CD4-positive, alpha-beta memory T cell (primary cell): ENCODE measurements around the gene KRTAP5-7. TPM values are rescaled to one million over a fixed set of nuclear protein-coding genes. Genes with fewer than 3 reads are reported as not detected.

ENCODE experiments used
- CTCF ChIA-PET: fragments of 350-600 bp; sonication (Branson Sonifier 250); formaldehyde crosslinking; loops from one replicate; lab custom pipeline; 2021; ENCODE audit warnings: inconsistent platforms; ENCODE audit not compliant: partially characterized antibody; lab: Charles Lee
- POLR2A ChIA-PET: fragments of 350-600 bp; sonication (Branson Sonifier 250); formaldehyde crosslinking; loops from one replicate; lab custom pipeline; 2021; ENCODE audit not compliant: partially characterized antibody; lab: Charles Lee
- DNase-seq, 5 donors: peaks; one replicate each; pipeline versions ENCODE4 v3.0.0 to v3.0.0-alpha.2; 2020 to 2022; ENCODE audit warnings: mixed read lengths in 1 of 5
- H3K27ac ChIP-seq: one replicate; pipeline ENCODE4 v1.7.0; 2013; ENCODE audit warnings: low read depth, low read length
- H3K27me3 ChIP-seq: 2 replicates; pipeline ENCODE4 v1.7.0; 2013; ENCODE audit warnings: mild to moderate bottlenecking, low read length, moderate library complexity; ENCODE audit not compliant: insufficient read depth
- H3K36me3 ChIP-seq: 2 replicates; pipeline ENCODE4 v1.7.0; 2013; ENCODE audit warnings: mild to moderate bottlenecking, low read length, moderate library complexity; ENCODE audit not compliant: insufficient read depth
- H3K4me1 ChIP-seq: 2 replicates; pipeline ENCODE4 v1.7.0; 2013; ENCODE audit warnings: mild to moderate bottlenecking, low read length, moderate library complexity; ENCODE audit not compliant: insufficient read depth
- H3K4me3 ChIP-seq, 2 donors: one replicate each; pipeline ENCODE4 v1.7.0; 2013; ENCODE audit warnings: low read length in 2 of 2, mild to moderate bottlenecking in 1 of 2
- H3K9me3 ChIP-seq, 2 donors: one replicate each; pipeline ENCODE4 v1.7.0; 2013; ENCODE audit warnings: low read length in 2 of 2, control low read depth in 1 of 2; ENCODE audit not compliant: control insufficient read depth in 1 of 2
- H3K27ac Mint-ChIP-seq, 7 donors: one replicate each; pipeline ENCODE4 v1.8.0; 2020 to 2021; ENCODE audit warnings: mixed read lengths in 7 of 7, mild to moderate bottlenecking in 6 of 7, inconsistent platforms in 3 of 7, moderate library complexity in 3 of 7
- H3K27me3 Mint-ChIP-seq, 2 donors: one replicate each; pipeline ENCODE4 v1.8.0; 2020 to 2021; ENCODE audit warnings: mixed read lengths in 2 of 2
- H3K36me3 Mint-ChIP-seq, 2 donors: one replicate each; pipeline ENCODE4 v1.8.0; 2020 to 2021; ENCODE audit warnings: mixed read lengths in 2 of 2, inconsistent platforms in 1 of 2, mild to moderate bottlenecking in 1 of 2
- H3K4me1 Mint-ChIP-seq, 4 donors: one replicate each; pipeline ENCODE4 v1.8.0; 2020 to 2021; ENCODE audit warnings: mixed read lengths in 4 of 4, mild to moderate bottlenecking in 1 of 4
- H3K4me3 Mint-ChIP-seq, 8 donors: one replicate each; pipeline ENCODE4 v1.8.0; 2020 to 2021; ENCODE audit warnings: mixed read lengths in 8 of 8, mild to moderate bottlenecking in 7 of 8, moderate library complexity in 6 of 8, inconsistent platforms in 3 of 8
- H3K9me3 Mint-ChIP-seq, 8 donors: one replicate each; pipeline ENCODE4 v1.8.0; 2020 to 2021; ENCODE audit warnings: mixed read lengths in 8 of 8, mild to moderate bottlenecking in 5 of 8, inconsistent platforms in 3 of 8, moderate library complexity in 1 of 8
- intact Hi-C: fragments of 100-400 bp; cut with micrococcal nuclease; formaldehyde crosslinking; loops from one replicate; pipeline ENCODE4 v1.15.1; 2023
- polyA plus RNA-seq, 2 donors: library from polyadenylated mRNA; unstranded; fragments of 300-500 nt; fragmentation: Illumina TruSeq; gene quantifications; one replicate each; pipeline ENCODE4 v1.2.3, GENCODE V29; 2021
- total RNA-seq, 2 experiments: library from RNA; stranded (reverse); gene quantifications; one replicate each; pipeline ENCODE4 v1.2.3, GENCODE V29; 2021

KRTAP5-7 gene
- total and polyA plus RNA-seq, 4 experiments from 2014 or later: not detected

GRCh38 chr11:71490044-71490730 is 36.9 kb upstream of the KRTAP5-7 start:
- peaks cover 73 to 74% of the 10 kb centered on the region in 2 donors for H3K36me3 Mint-ChIP-seq
- H3K4me3 Mint-ChIP-seq: no peak overlapping the region
- no peaks in the 10 kb centered on the region for H3K9me3 Mint-ChIP-seq
- Histone ChIP-seq H3K4me1 (no peaks in the 10 kb centered on the region), H3K27me3 (no peaks in the 10 kb centered on the region), H3K9me3 (no peaks in the 10 kb centered on the region), H3K36me3 (peaks cover 31% of the 10 kb centered on the region), H3K4me3 (no peak overlapping the region), H3K27ac (no peak overlapping the region)
- intact Hi-C loops: no loop called here
- peak overlapping the region in 1 of 7 donors; percentile 59 for H3K27ac Mint-ChIP-seq
- H3K27me3 Mint-ChIP-seq: no peaks in the 10 kb centered on the region
- POLR2A ChIA-PET: no interaction called here
- CTCF ChIA-PET: no interaction called here
- peaks cover 0 to 11% (median 8%) of the 10 kb centered on the region in 4 donors for H3K4me1 Mint-ChIP-seq
- no peak for DNase-seq

GRCh38 chr11:71490731-71491390 is 36.2 kb upstream of the KRTAP5-7 start:
- Mint-ChIP-seq H3K36me3 (peaks cover 73 to 74% of the 10 kb centered on the region in 2 donors), H3K4me1 (peaks cover 0 to 11% (median 8%) of the 10 kb centered on the region in 4 donors), H3K27me3 (no peaks in the 10 kb centered on the region), H3K27ac (peak overlapping the region in 1 of 7 donors; percentile 47), H3K9me3 (no peaks in the 10 kb centered on the region), H3K4me3 (no peak overlapping the region)
- DNase-seq: no peak
- Histone ChIP-seq H3K4me3 (no peak overlapping the region), H3K36me3 (peaks cover 32% of the 10 kb centered on the region), H3K4me1 (no peaks in the 10 kb centered on the region), H3K27ac (no peak overlapping the region), H3K9me3 (no peaks in the 10 kb centered on the region), H3K27me3 (no peaks in the 10 kb centered on the region)
- intact Hi-C loops: no loop called here
- CTCF ChIA-PET: no interaction called here
- POLR2A ChIA-PET: no interaction called here

- no peak overlapping the region for H3K4me3 ChIP-seq
- DNase-seq: no peak
- H3K27ac Mint-ChIP-seq: no peak overlapping the region
- no peaks in the 10 kb centered on the region for H3K27me3 ChIP-seq
- ChIA-PET POLR2A (no interaction called here), CTCF (no interaction called here)
- no peak overlapping the region for H3K4me3 Mint-ChIP-seq
- H3K36me3 ChIP-seq: peaks cover 32% of the 10 kb centered on the region
- intact Hi-C loops: no loop called here
- no peaks in the 10 kb centered on the region for H3K9me3 Mint-ChIP-seq
- H3K27ac ChIP-seq: no peak overlapping the region
- no peaks in the 10 kb centered on the region for H3K9me3 ChIP-seq
- H3K36me3 Mint-ChIP-seq: peaks cover 72 to 73% of the 10 kb centered on the region in 2 donors
- H3K4me1 Mint-ChIP-seq: peaks cover 0 to 9% (median 6%) of the 10 kb centered on the region in 4 donors
- H3K4me1 ChIP-seq: no peaks in the 10 kb centered on the region
- H3K27me3 Mint-ChIP-seq: no peaks in the 10 kb centered on the region
Observed at GRCh38 chr11:71491531-71491930, 35.5 kb upstream of the KRTAP5-7 start.

GRCh38 chr11:71491940-71492339 is 35.1 kb upstream of the KRTAP5-7 start:
- Histone ChIP-seq H3K4me3 (no peak overlapping the region), H3K36me3 (peaks cover 34% of the 10 kb centered on the region), H3K27me3 (no peaks in the 10 kb centered on the region), H3K4me1 (no peaks in the 10 kb centered on the region), H3K9me3 (no peaks in the 10 kb centered on the region), H3K27ac (no peak overlapping the region)
- Mint-ChIP-seq H3K27me3 (no peaks in the 10 kb centered on the region), H3K9me3 (no peaks in the 10 kb centered on the region), H3K4me3 (no peak overlapping the region), H3K36me3 (peaks cover 74 to 77% of the 10 kb centered on the region in 2 donors), H3K4me1 (peaks cover 0 to 9% (median 6%) of the 10 kb centered on the region in 4 donors), H3K27ac (no peak overlapping the region)
- CTCF ChIA-PET: no interaction called here
- no peak for DNase-seq
- intact Hi-C loops: no loop called here
- POLR2A ChIA-PET: no interaction called here

- intact Hi-C loops: no loop called here
- H3K36me3 Mint-ChIP-seq: peaks cover 84 to 85% of the 10 kb centered on the region in 2 donors
- H3K4me1 ChIP-seq: no peaks in the 10 kb centered on the region
- H3K27ac ChIP-seq: no peak overlapping the region
- ChIA-PET CTCF (no interaction called here), POLR2A (no interaction called here)
- H3K27ac Mint-ChIP-seq: peak overlapping the region in 1 of 7 donors; percentile 38
- H3K27me3 ChIP-seq: no peaks in the 10 kb centered on the region
- H3K9me3 ChIP-seq: no peaks in the 10 kb centered on the region
- no peak overlapping the region for H3K4me3 Mint-ChIP-seq
- H3K27me3 Mint-ChIP-seq: no peaks in the 10 kb centered on the region
- DNase-seq: no peak
- no peaks in the 10 kb centered on the region for H3K9me3 Mint-ChIP-seq
- H3K4me3 ChIP-seq: no peak overlapping the region
- H3K36me3 ChIP-seq: peaks cover 66% of the 10 kb centered on the region
- H3K4me1 Mint-ChIP-seq: peaks cover 0 to 1% (median 0%) of the 10 kb centered on the region in 4 donors
Observed at GRCh38 chr11:71495286-71496230, 31.5 kb upstream of the KRTAP5-7 start.

GRCh38 chr11:71496421-71496820 is 30.6 kb upstream of the KRTAP5-7 start:
- POLR2A ChIA-PET: no interaction called here
- Histone ChIP-seq H3K9me3 (no peaks in the 10 kb centered on the region), H3K27ac (no peak overlapping the region), H3K27me3 (no peaks in the 10 kb centered on the region), H3K4me1 (no peaks in the 10 kb centered on the region), H3K4me3 (no peak overlapping the region), H3K36me3 (peaks cover 69% of the 10 kb centered on the region)
- H3K4me3 Mint-ChIP-seq: no peak overlapping the region
- H3K9me3 Mint-ChIP-seq: no peaks in the 10 kb centered on the region
- no peak for DNase-seq
- H3K36me3 Mint-ChIP-seq: peaks cover 83% of the 10 kb centered on the region in 2 donors
- intact Hi-C loops: no loop called here
- H3K4me1 Mint-ChIP-seq: peaks cover 0 to 1% (median 0%) of the 10 kb centered on the region in 4 donors
- no peak overlapping the region for H3K27ac Mint-ChIP-seq
- CTCF ChIA-PET: no interaction called here
- H3K27me3 Mint-ChIP-seq: no peaks in the 10 kb centered on the region

GRCh38 chr11:71498091-71498490 is 29.0 kb upstream of the KRTAP5-7 start:
- intact Hi-C loops: no loop called here
- H3K36me3 Mint-ChIP-seq: peaks cover 68 to 77% of the 10 kb centered on the region in 2 donors

More at GRCh38 chr11:71498091-71498490, 29.0 kb upstream of the KRTAP5-7 start:
- no peak overlapping the region for H3K27ac ChIP-seq
- H3K4me3 ChIP-seq: no peak overlapping the region
- H3K9me3 ChIP-seq: no peaks in the 10 kb centered on the region
- Mint-ChIP-seq H3K4me3 (no peak overlapping the region), H3K4me1 (peaks cover 0 to 1% (median 0%) of the 10 kb centered on the region in 4 donors), H3K27me3 (no peaks in the 10 kb centered on the region), H3K9me3 (no peaks in the 10 kb centered on the region), H3K27ac (no peak overlapping the region)
- POLR2A ChIA-PET: no interaction called here
- no peaks in the 10 kb centered on the region for H3K27me3 ChIP-seq
- CTCF ChIA-PET: no interaction called here
- DNase-seq: no peak
- H3K36me3 ChIP-seq: peaks cover 76% of the 10 kb centered on the region
- H3K4me1 ChIP-seq: no peaks in the 10 kb centered on the region
